MM.1S (cell line): ENCODE results near the gene CLMN.

Source experiments
- EZH2 ChIP-seq: fragments of 300-600 bp; sonication (generic); optimal IDR thresholded peaks from 2 replicates; pipeline ENCODE3; 2017; ENCODE audit warnings: low read depth, mild to moderate bottlenecking, antibody characterized with exemption, low read length, mixed read lengths
- TF ChIP-seq, protein P1 (sequence below): fragments of 300-600 bp; sonication (generic); IDR thresholded peaks from 2 replicates; pipeline ENCODE4 v1.5.1; 2016; ENCODE audit warnings: antibody characterized with exemption, low read length, mixed read lengths

GRCh38 chr14:95320955-95321600, 1.4 kb upstream of the CLMN start:
- TF ChIP-seq, protein P1, sequence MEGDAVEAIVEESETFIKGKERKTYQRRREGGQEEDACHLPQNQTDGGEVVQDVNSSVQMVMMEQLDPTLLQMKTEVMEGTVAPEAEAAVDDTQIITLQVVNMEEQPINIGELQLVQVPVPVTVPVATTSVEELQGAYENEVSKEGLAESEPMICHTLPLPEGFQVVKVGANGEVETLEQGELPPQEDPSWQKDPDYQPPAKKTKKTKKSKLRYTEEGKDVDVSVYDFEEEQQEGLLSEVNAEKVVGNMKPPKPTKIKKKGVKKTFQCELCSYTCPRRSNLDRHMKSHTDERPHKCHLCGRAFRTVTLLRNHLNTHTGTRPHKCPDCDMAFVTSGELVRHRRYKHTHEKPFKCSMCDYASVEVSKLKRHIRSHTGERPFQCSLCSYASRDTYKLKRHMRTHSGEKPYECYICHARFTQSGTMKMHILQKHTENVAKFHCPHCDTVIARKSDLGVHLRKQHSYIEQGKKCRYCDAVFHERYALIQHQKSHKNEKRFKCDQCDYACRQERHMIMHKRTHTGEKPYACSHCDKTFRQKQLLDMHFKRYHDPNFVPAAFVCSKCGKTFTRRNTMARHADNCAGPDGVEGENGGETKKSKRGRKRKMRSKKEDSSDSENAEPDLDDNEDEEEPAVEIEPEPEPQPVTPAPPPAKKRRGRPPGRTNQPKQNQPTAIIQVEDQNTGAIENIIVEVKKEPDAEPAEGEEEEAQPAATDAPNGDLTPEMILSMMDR: no peak
- no peak for TF ChIP-seq EZH2
